Bronchial epithelial cell (primary cell): Measurements from ENCODE around the gene PTPRT. TPM values are rescaled to one million over a fixed set of nuclear protein-coding genes. Genes with fewer than 3 reads are reported as not detected.

Experiments used
- DNase-seq: peaks from one replicate; pipeline ENCODE4 v3.0.0-alpha.2; 2010; ENCODE audit warnings: low read depth
- FAIRE-seq: peaks from 2 replicates; lab custom pipeline; 2011; peaks lifted over from hg19 to GRCh38; lab: Jason Lieb, UNC
- H3K27me3 ChIP-seq: 2 replicates; pipeline ENCODE4 v1.5.1; 2011; ENCODE audit warnings: low read length; ENCODE audit not compliant: control insufficient read depth, insufficient read depth
- H3K36me3 ChIP-seq: 2 replicates; pipeline ENCODE4 v1.5.1; 2011; ENCODE audit warnings: low read length; ENCODE audit not compliant: control insufficient read depth, insufficient read depth
- H3K4me3 ChIP-seq: 2 replicates; pipeline ENCODE4 v1.5.1; 2011; ENCODE audit warnings: mild to moderate bottlenecking, low read depth, low read length, control low read depth
- total RNA-seq: library from RNA; depleted of rRNA; stranded (reverse); fragments of >200 nt; gene quantifications from 2 replicates; pipeline ENCODE4 v1.2.1, GENCODE V29; 2014
- TF ChIP-seq, protein P1 (sequence below): IDR thresholded peaks from 2 replicates; pipeline ENCODE4 v1.5.1; 2011; ENCODE audit warnings: mild to moderate bottlenecking, moderate library complexity, low read length, control low read depth, inconsistent platforms; ENCODE audit not compliant: insufficient read depth, severe bottlenecking

Gene PTPRT
- total RNA-seq, 1 donor from 2014 or later: not detected

DNA sequence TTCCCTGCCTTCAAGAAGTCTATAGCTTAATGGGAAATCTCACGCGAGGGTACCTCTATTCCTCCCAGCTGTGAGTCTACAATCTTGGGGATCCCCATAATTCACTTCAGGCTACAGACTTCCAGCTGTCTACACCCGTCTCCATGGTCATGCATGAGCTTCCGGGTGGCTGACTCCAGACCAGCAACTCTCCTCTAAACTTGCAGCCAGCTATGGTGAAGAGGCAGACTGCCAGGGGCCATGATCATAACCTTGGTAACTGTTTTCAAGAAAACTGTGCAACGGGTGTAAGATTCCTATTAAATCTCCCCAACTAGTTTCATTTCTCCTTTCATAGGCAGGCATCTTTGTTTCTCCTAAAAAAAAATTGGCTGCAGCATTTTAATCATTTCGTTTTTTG is 1037.1 kb downstream of the PTPRT start:
- DNase-seq (no peak), FAIRE-seq (no peak)
- TF ChIP-seq, protein P1, sequence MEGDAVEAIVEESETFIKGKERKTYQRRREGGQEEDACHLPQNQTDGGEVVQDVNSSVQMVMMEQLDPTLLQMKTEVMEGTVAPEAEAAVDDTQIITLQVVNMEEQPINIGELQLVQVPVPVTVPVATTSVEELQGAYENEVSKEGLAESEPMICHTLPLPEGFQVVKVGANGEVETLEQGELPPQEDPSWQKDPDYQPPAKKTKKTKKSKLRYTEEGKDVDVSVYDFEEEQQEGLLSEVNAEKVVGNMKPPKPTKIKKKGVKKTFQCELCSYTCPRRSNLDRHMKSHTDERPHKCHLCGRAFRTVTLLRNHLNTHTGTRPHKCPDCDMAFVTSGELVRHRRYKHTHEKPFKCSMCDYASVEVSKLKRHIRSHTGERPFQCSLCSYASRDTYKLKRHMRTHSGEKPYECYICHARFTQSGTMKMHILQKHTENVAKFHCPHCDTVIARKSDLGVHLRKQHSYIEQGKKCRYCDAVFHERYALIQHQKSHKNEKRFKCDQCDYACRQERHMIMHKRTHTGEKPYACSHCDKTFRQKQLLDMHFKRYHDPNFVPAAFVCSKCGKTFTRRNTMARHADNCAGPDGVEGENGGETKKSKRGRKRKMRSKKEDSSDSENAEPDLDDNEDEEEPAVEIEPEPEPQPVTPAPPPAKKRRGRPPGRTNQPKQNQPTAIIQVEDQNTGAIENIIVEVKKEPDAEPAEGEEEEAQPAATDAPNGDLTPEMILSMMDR: no peak
- no peaks in the 10 kb centered on the region for H3K27me3 ChIP-seq
- no peaks in the 10 kb centered on the region for H3K36me3 ChIP-seq
- H3K4me3 ChIP-seq: no peak overlapping the region

DNA sequence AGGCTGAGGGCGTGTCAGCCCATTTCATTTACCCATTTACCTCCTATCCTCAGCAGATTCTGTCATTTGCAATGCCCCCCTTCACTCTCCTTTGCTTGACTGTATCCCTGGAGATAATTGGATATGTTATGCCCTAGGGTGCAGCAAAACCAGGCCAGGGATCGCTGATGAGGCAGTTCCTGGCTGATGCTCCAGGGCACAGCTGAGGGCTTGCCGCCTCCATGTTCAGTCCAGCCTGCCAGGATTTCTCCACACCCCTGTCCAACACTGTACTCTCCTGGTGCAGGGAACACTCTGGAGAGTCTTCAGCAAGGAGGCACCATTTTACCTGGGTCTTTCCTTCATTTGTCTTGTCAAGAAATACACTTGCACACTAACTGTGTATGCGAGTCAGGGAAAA is 1039.5 kb downstream of the PTPRT start:
- DNase-seq: no peak
- FAIRE-seq: no peak
- H3K36me3 ChIP-seq: no peaks in the 10 kb centered on the region
- TF ChIP-seq, protein P1: no peak
- no peaks in the 10 kb centered on the region for H3K27me3 ChIP-seq
- no peak overlapping the region for H3K4me3 ChIP-seq

DNA sequence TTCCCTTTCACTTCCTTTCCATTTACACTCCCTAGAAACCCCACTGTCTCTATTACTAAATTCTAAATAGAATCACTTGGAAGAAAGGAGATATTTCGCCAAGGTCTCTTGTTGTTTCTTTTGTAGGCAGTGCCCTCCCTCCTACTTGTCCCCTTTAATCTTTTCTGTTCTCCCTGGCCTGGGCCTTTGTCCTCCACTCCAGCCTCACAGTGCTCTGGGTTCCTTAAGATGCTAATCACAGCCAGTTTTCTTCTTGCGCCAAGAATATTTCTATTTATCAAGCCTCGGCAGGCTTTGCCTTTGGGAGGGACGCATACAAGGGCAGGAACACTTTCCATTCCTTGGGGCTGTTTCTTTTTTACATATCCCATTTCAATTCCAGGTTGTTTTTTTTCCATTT is 1051.0 kb downstream of the PTPRT start:
- H3K27me3 ChIP-seq: no peaks in the 10 kb centered on the region
- no peak for FAIRE-seq
- no peak overlapping the region for H3K4me3 ChIP-seq
- H3K36me3 ChIP-seq: no peaks in the 10 kb centered on the region
- TF ChIP-seq, protein P1: no peak
- no peak for DNase-seq

DNA sequence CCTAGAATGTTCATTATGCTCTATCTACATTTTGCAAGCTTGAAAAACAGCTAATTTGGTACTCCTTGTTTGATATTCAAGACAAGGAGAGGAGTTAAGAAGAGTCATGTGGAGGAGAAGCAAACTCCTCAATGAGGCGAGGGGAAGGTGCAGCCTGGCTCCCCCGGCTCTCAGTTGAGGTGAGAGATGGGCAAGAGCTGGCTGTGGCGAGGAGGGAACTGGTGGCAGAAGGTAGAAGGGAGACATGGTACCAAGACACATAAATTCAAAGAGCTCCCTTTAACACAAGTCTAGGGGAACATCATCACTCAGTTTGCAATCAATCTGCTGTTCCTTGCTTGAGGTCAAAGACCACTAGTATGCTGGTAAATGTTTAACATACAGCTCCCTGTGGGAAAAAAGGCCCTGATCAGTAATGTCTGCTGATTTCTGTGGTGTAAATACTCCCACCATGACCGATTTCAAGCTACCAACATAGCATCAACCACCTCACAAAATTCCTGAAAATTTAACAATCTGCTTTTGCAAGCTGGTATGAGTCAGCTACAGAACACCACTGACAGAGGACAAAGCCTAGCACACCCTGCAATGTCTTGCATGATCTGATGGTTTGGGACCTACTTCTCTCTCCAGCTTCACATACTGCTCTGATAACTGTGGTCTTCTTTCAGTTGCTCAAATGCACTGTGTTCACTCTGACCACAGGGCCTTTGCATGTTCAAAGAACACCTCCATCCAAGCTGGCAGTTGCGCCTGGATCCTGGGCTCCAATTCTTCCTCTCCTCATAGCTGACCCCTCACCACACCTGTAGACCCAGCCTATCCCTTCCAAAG is 1055.2 kb downstream of the PTPRT start:
- FAIRE-seq (peak; percentile 43), DNase-seq (no peak)
- Histone ChIP-seq H3K27me3 (no peaks in the 10 kb centered on the region), H3K36me3 (no peaks in the 10 kb centered on the region), H3K4me3 (no peak overlapping the region)
- TF ChIP-seq, protein P1: no peak

DNA sequence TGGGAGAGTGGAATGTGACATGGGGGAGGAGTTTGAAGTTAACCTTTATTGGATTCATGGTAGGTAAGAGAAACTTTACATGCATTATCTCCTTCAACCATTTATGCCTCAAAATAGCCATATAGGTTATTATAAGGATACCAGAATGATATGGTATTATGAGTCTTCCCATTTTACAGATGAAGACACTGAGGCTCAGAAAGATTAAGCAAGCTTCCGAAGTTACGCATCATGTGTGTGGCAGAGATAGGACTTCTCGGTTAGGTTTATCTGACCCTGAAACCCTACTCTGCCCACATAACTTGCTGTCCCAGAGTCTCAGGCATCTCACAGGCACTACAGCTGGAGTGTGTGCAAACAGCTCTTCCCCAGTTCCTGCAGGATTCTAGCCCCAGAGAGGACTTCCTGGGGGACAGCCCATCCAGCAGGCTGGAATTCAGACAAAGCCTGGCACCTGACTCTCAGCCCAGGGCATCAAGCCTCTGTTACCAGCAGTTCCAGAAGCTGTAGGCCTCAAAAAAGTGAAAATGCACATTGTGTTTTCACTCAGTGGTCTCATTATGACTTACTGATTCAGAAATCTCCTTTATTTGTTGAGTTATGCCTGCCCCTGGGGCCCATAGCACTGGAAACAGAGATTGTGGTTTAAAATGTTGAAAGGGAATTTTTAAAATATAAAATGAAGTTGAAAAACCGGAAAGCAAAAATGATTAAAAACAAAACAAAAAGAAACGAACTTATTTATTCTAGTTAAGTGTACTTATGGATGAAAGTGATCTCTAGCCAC is 1058.7 kb downstream of the PTPRT start:
- H3K4me3 ChIP-seq: no peak overlapping the region
- no peak for FAIRE-seq
- no peaks in the 10 kb centered on the region for H3K36me3 ChIP-seq
- DNase-seq: no peak
- no peaks in the 10 kb centered on the region for H3K27me3 ChIP-seq
- TF ChIP-seq, protein P1: no peak
